RWPE1 (cell line): ENCODE measurements around the gene CHRM1.

Experiments used
- CTCF ChIA-PET: fragments of 350-600 bp; sonication (Branson Sonifier 250); formaldehyde crosslinking; extraction: SDS; loops from one replicate; lab custom pipeline; 2021; lab: Yijun Ruan, JAX
- POLR2A ChIA-PET: fragments of 400-600 bp; formaldehyde crosslinking; extraction: SDS; loops from one replicate; lab custom pipeline; 2020; ENCODE audit warnings: antibody characterized with exemption; ENCODE audit not compliant: low non-redundant PET; lab: Yijun Ruan, JAX
- DNase-seq: peaks from one replicate; pipeline ENCODE4 v3.0.0; 2012; ENCODE audit warnings: low spot score
- H3K27ac ChIP-seq: fragments of 450-650 bp; 2 replicates; pipeline ENCODE4 v1.5.1; 2017
- CTCF ChIP-seq: fragments of 450-650 bp; conservative IDR thresholded peaks from 2 replicates; pipeline ENCODE4 v1.5.1; 2017; ENCODE audit warnings: low read depth, mild to moderate bottlenecking

Gene CHRM1

GRCh38 chr11:62908468-62909072 is 12.6 kb downstream of the CHRM1 start:
- no peak for TF ChIP-seq CTCF
- POLR2A ChIA-PET = no interaction called here
- CTCF ChIA-PET = interaction anchor here (0.5 to 6.2 kb wide), 5 partner anchors 113 to 1614 kb away, joined by 3 to 129 read pairs (median 4); partner anchors contain the start of gene VWCE
- H3K27ac ChIP-seq = no peak overlapping the region
- DNase-seq = no peak

GRCh38 chr11:62905927-62906531 is 15.1 kb downstream of the CHRM1 start:
- ChIA-PET CTCF (interaction anchor here (0.5 to 6.2 kb wide), 27 partner anchors 10 to 308 kb away, joined by 3 to 129 read pairs (median 4); partner anchors contain the start of gene STX5), POLR2A (no interaction called here)
- DNase-seq = peak; percentile 79
- TF ChIP-seq CTCF = peak; percentile 98
- no peak overlapping the region for H3K27ac ChIP-seq

DNA sequence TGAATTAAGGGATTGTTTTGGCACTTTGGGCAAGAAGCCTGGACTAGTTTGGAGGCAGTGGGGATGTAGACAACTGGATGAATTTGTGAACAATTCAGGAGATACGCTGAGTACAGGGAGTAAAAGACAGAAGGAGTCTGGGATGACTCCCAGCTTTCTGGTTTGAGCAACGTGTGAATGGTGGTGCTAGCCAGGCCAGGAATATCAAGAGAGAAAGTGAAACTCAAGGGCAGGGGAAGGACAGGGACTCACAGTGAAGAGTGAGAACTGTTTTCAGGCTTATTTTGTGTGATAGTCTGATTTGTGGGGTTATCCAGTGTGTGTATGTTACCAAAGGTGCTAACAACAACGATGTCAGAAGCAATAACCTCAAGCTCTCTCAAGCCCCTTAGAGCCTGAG is 15.9 kb downstream of the CHRM1 start:
- DNase-seq = no peak
- ChIA-PET CTCF (interaction anchor here (0.5 to 6.2 kb wide), 23 partner anchors 9 to 308 kb away, joined by 3 to 129 read pairs (median 4); partner anchors contain the start of gene STX5), POLR2A (no interaction called here)
- H3K27ac ChIP-seq = no peak overlapping the region
- TF ChIP-seq CTCF = no peak

GRCh38 chr11:62902932-62903331 is 18.2 kb downstream of the CHRM1 start:
- POLR2A ChIA-PET = no interaction called here
- no peak overlapping the region for H3K27ac ChIP-seq
- TF ChIP-seq CTCF = no peak
- CTCF ChIA-PET = interaction anchor here (0.6 to 6.2 kb wide), 2 partner anchors 87 to 119 kb away, joined by 3 to 129 read pairs; no protein-coding TSS in a partner anchor
- DNase-seq = no peak

DNA sequence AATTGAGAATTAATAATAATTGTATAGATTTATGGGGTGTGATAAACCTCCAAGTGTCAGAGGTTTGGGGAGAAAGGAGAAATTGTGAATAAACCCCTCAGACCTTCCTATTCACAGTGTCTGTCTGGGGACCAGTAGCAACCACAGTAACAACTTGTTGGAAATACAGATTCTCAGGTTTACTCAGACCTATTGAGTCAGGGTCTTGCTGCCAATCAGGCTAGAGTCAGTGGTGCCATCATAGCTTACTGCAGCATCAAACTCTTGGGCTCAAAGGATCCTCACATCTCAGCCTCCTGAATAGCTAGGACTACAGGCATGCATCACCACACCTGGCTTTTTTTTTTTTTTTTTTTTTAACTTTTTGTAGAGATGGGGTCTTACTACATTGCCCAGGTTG is 23.1 kb downstream of the CHRM1 start:
- TF ChIP-seq CTCF = no peak
- no peak overlapping the region for H3K27ac ChIP-seq
- ChIA-PET CTCF (no interaction called here), POLR2A (no interaction called here)
- DNase-seq = no peak

DNA sequence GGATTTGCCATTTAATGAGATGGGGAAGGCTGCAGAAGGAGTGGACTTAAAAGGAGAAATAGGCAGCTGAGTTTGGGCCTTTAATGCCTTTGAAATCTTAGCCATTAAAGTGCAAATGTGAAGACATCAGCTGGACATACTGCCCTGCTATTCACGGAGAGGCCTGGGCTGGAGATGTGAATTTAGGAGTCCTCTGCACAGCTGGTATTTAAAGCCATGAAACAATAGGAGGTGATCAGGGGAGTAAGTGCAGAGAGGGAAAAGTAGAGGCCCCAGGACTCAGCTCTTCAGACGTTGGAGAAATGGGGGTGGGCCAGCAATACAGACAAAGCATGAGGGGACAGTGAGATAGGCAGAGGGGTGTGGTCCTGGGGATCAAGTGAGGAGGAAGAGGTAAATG is 23.9 kb downstream of the CHRM1 start:
- CTCF ChIA-PET = interaction anchor here (0.7 kb wide), 1 partner anchor 126 kb away, joined by 3 read pairs; no protein-coding TSS in a partner anchor

More for the DNA sequence above, 23.9 kb downstream of the CHRM1 start:
- POLR2A ChIA-PET = no interaction called here
- no peak overlapping the region for H3K27ac ChIP-seq
- DNase-seq = no peak
- no peak for TF ChIP-seq CTCF
